GM12873 (cell line): ENCODE data around the gene SSB.

ENCODE experiments used
- CTCF ChIP-seq: IDR thresholded peaks from 2 replicates; pipeline ENCODE4 v1.5.1; 2012; ENCODE audit warnings: low read depth, mild to moderate bottlenecking, moderate library complexity, low read length, control low read depth; ENCODE audit not compliant: insufficient read depth; ENCODE audit errors: missing control alignments

SSB gene

GRCh38 chr2:169772651-169773050, 26.0 kb upstream of the SSB start:
- no peak for TF ChIP-seq CTCF

- no peak for TF ChIP-seq CTCF
Observed at GRCh38 chr2:169775354-169775753, 23.3 kb upstream of the SSB start.

- TF ChIP-seq CTCF, result no peak
Observed at GRCh38 chr2:169775765-169776164, 22.9 kb upstream of the SSB start.

- no peak for TF ChIP-seq CTCF
Observed at GRCh38 chr2:169776252-169776761, 22.4 kb upstream of the SSB start.

- TF ChIP-seq CTCF, result no peak
Observed at GRCh38 chr2:169778446-169778845, 20.2 kb upstream of the SSB start.

- no peak for TF ChIP-seq CTCF
Observed at GRCh38 chr2:169781249-169782013, 17.2 kb upstream of the SSB start.

- TF ChIP-seq CTCF, result no peak
Observed at GRCh38 chr2:169782513-169782912, 16.2 kb upstream of the SSB start.
